Panc1 (cell line): ENCODE measurements around the gene PCDHGB2.

Experiments used
- POLR2AphosphoS5 ChIP-seq: IDR thresholded peaks from 2 replicates; pipeline ENCODE4 v1.6.1; 2012; ENCODE audit warnings: mild to moderate bottlenecking, low read depth, low read length, moderate library complexity
- TF ChIP-seq, protein P1 (sequence below), 2 experiments: IDR thresholded peaks; 2 replicates each; pipeline ENCODE4 v1.6.1; 2011 to 2012; ENCODE audit warnings: low read depth in 2 of 2, control low read depth in 1 of 2, low read length in 1 of 2, mild to moderate bottlenecking in 1 of 2, moderate library complexity in 1 of 2; ENCODE audit not compliant: insufficient read depth in 1 of 2

DNA sequence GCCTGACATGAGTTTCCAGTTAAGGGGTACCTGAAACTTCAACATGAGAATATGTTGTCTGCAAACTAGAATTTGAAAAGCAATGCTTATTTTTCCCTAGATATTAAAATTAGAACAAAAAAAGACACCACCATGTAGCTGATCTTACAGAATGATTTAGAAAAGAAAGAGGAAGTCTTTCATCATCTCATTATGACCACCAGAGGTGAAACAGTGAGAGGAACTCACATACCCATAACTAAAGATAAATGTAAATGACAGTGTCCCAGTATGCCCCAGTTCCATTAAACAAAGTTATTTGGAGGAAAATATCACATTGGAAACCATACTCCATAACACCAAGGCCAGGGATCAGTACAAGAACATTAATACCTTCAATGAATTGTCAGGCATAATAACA is 46.1 kb upstream of the PCDHGB2 start:
- no peak for TF ChIP-seq POLR2AphosphoS5
- TF ChIP-seq, protein P1, sequence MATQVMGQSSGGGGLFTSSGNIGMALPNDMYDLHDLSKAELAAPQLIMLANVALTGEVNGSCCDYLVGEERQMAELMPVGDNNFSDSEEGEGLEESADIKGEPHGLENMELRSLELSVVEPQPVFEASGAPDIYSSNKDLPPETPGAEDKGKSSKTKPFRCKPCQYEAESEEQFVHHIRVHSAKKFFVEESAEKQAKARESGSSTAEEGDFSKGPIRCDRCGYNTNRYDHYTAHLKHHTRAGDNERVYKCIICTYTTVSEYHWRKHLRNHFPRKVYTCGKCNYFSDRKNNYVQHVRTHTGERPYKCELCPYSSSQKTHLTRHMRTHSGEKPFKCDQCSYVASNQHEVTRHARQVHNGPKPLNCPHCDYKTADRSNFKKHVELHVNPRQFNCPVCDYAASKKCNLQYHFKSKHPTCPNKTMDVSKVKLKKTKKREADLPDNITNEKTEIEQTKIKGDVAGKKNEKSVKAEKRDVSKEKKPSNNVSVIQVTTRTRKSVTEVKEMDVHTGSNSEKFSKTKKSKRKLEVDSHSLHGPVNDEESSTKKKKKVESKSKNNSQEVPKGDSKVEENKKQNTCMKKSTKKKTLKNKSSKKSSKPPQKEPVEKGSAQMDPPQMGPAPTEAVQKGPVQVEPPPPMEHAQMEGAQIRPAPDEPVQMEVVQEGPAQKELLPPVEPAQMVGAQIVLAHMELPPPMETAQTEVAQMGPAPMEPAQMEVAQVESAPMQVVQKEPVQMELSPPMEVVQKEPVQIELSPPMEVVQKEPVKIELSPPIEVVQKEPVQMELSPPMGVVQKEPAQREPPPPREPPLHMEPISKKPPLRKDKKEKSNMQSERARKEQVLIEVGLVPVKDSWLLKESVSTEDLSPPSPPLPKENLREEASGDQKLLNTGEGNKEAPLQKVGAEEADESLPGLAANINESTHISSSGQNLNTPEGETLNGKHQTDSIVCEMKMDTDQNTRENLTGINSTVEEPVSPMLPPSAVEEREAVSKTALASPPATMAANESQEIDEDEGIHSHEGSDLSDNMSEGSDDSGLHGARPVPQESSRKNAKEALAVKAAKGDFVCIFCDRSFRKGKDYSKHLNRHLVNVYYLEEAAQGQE (IDR thresholded peaks at IDR 0.05; ENCODE audit: insufficient read depth in 1 of 2, low read depth in 2 of 2, low read length in 1 of 2), result no peak
